Bronchial epithelial cell (primary cell): ENCODE data around the gene PDGFRB. TPM values are rescaled to one million over a fixed set of nuclear protein-coding genes. Genes with fewer than 3 reads are reported as not detected.
A peak's percentile ranks its signal among the peaks of the same experiment; 100 is the strongest.

ENCODE experiments used
- DNase-seq: peaks from one replicate; pipeline ENCODE4 v3.0.0-alpha.2; 2010; ENCODE audit warnings: low read depth
- FAIRE-seq: peaks from 2 replicates; lab custom pipeline; 2011; peaks lifted over from hg19 to GRCh38; lab: Jason Lieb, UNC
- H3K27me3 ChIP-seq: 2 replicates; pipeline ENCODE4 v1.5.1; 2011; ENCODE audit warnings: low read length; ENCODE audit not compliant: control insufficient read depth, insufficient read depth
- H3K36me3 ChIP-seq: 2 replicates; pipeline ENCODE4 v1.5.1; 2011; ENCODE audit warnings: low read length; ENCODE audit not compliant: control insufficient read depth, insufficient read depth
- H3K4me3 ChIP-seq: 2 replicates; pipeline ENCODE4 v1.5.1; 2011; ENCODE audit warnings: mild to moderate bottlenecking, low read depth, low read length, control low read depth
- CTCF ChIP-seq: IDR thresholded peaks from 2 replicates; pipeline ENCODE4 v1.5.1; 2011; ENCODE audit warnings: mild to moderate bottlenecking, moderate library complexity, low read length, control low read depth, inconsistent platforms; ENCODE audit not compliant: insufficient read depth, severe bottlenecking
- total RNA-seq: library from RNA; depleted of rRNA; stranded (reverse); fragments of >200 nt; gene quantifications from 2 replicates; pipeline ENCODE4 v1.2.1, GENCODE V29; 2014

PDGFRB gene
- total RNA-seq, 1 donor from 2014 or later: 1.6 TPM

GRCh38 chr5:150162142-150162513 is 6.5 kb upstream of the PDGFRB start:
- Histone ChIP-seq H3K27me3 (peaks cover 5% of the 10 kb centered on the region), H3K4me3 (no peak overlapping the region), H3K36me3 (no peaks in the 10 kb centered on the region)
- FAIRE-seq (no peak), DNase-seq (no peak)
- TF ChIP-seq CTCF: no peak

- Histone ChIP-seq H3K36me3 (no peaks in the 10 kb centered on the region), H3K27me3 (peaks cover 7% of the 10 kb centered on the region), H3K4me3 (no peak overlapping the region)
- peak; percentile 92 for TF ChIP-seq CTCF
- DNase-seq: peak; percentile 46
- no peak for FAIRE-seq
These were observed 5.8 kb upstream of the PDGFRB start for GRCh38 chr5:150161242-150162141.

- peaks cover 7% of the 10 kb centered on the region for H3K27me3 ChIP-seq
- no peak overlapping the region for H3K4me3 ChIP-seq
- FAIRE-seq (no peak), DNase-seq (no peak)
- H3K36me3 ChIP-seq: no peaks in the 10 kb centered on the region
- TF ChIP-seq CTCF: no peak
These were observed 4.9 kb upstream of the PDGFRB start for GRCh38 chr5:150160448-150161081.

GRCh38 chr5:150159741-150160179 is 4.1 kb upstream of the PDGFRB start:
- TF ChIP-seq CTCF: no peak
- no peak overlapping the region for H3K4me3 ChIP-seq
- H3K27me3 ChIP-seq: peaks cover 10% of the 10 kb centered on the region
- H3K36me3 ChIP-seq: no peaks in the 10 kb centered on the region
- FAIRE-seq (no peak), DNase-seq (no peak)

- no peak for FAIRE-seq
- Histone ChIP-seq H3K27me3 (peaks cover 10% of the 10 kb centered on the region), H3K4me3 (no peak overlapping the region), H3K36me3 (no peaks in the 10 kb centered on the region)
- DNase-seq: no peak
- no peak for TF ChIP-seq CTCF
These were observed 3.4 kb upstream of the PDGFRB start for GRCh38 chr5:150159031-150159430.
